Mesenchymal stem cell (in vitro differentiated cells and primary cell): Measurements from ENCODE around the gene MMP1.

Experiments used
- DNase-seq: peaks from one replicate; pipeline ENCODE4 v3.0.0-alpha.2; 2013
- H2AFZ ChIP-seq: one replicate; pipeline ENCODE4 v1.6.1; 2013; ENCODE audit warnings: low read depth, mild to moderate bottlenecking, control low read depth, inconsistent platforms, low read length, moderate library complexity
- H2AK5ac ChIP-seq: 2 replicates; pipeline ENCODE4 v1.6.1; 2013; ENCODE audit warnings: low read length, moderate library complexity, mild to moderate bottlenecking, inconsistent platforms; ENCODE audit not compliant: severe bottlenecking
- H2BK120ac ChIP-seq: one replicate; pipeline ENCODE4 v1.6.1; 2013; ENCODE audit warnings: low read depth, mild to moderate bottlenecking, inconsistent platforms, low read length, moderate library complexity
- H2BK12ac ChIP-seq, 2 experiments: one replicate each; pipeline ENCODE4 v1.6.1; 2013; ENCODE audit warnings: inconsistent platforms in 2 of 2, low read length in 2 of 2, mild to moderate bottlenecking in 2 of 2, moderate library complexity in 2 of 2, control low read depth in 1 of 2
- H2BK15ac ChIP-seq: one replicate; pipeline ENCODE4 v1.6.1; 2013; ENCODE audit warnings: mild to moderate bottlenecking, low read depth, inconsistent platforms; ENCODE audit not compliant: poor library complexity, severe bottlenecking
- H2BK5ac ChIP-seq: 2 replicates; pipeline ENCODE4 v1.6.1; 2013; ENCODE audit warnings: low read depth, mild to moderate bottlenecking, low read length, control low read depth, inconsistent platforms; ENCODE audit not compliant: poor library complexity, severe bottlenecking
- H3K14ac ChIP-seq, 2 experiments: one replicate each; pipeline ENCODE4 v1.6.1; 2013; ENCODE audit warnings: inconsistent platforms in 2 of 2, low read length in 2 of 2, control low read depth in 1 of 2, mild to moderate bottlenecking in 1 of 2, moderate library complexity in 1 of 2
- H3K18ac ChIP-seq, 2 experiments: one replicate each; pipeline ENCODE4 v1.6.1; 2013; ENCODE audit warnings: inconsistent platforms in 2 of 2, low read length in 2 of 2, control low read depth in 1 of 2, low read depth in 1 of 2, mild to moderate bottlenecking in 1 of 2
- H3K23ac ChIP-seq, 2 experiments: one replicate each; pipeline ENCODE4 v1.6.1; 2013; ENCODE audit warnings: inconsistent platforms in 2 of 2, low read length in 2 of 2, mild to moderate bottlenecking in 2 of 2, moderate library complexity in 2 of 2, control low read depth in 1 of 2
- H3K27ac ChIP-seq: 2 replicates; pipeline ENCODE4 v1.5.1; 2013; ENCODE audit warnings: mild to moderate bottlenecking, moderate library complexity, low read length, control low read depth, inconsistent platforms; ENCODE audit not compliant: poor library complexity, severe bottlenecking
- H3K27me3 ChIP-seq, 2 experiments: 2 replicates each; pipeline versions ENCODE4 v1.6.1 to v1.7.0; 2013; ENCODE audit warnings: low read length in 2 of 2, mild to moderate bottlenecking in 2 of 2, moderate library complexity in 2 of 2, control low read depth in 1 of 2, inconsistent platforms in 1 of 2; ENCODE audit not compliant: control insufficient read depth in 1 of 2, insufficient read depth in 1 of 2
- H3K36me3 ChIP-seq, 2 experiments: 2 replicates each; pipeline versions ENCODE4 v1.6.1 to v1.7.0; 2013; ENCODE audit warnings: low read length in 2 of 2, control low read depth in 1 of 2, inconsistent platforms in 1 of 2, low read depth in 1 of 2, mild to moderate bottlenecking in 1 of 2; ENCODE audit not compliant: insufficient read depth in 2 of 2, control insufficient read depth in 1 of 2
- H3K4ac ChIP-seq, 2 experiments: one replicate each; pipeline ENCODE4 v1.6.1; 2013; ENCODE audit warnings: inconsistent platforms in 2 of 2, low read length in 2 of 2, mild to moderate bottlenecking in 2 of 2, moderate library complexity in 2 of 2, control low read depth in 1 of 2, low read depth in 1 of 2
- H3K4me1 ChIP-seq: 2 replicates; pipeline ENCODE4 v1.6.1; 2013; ENCODE audit warnings: low read depth, low read length, control low read depth; ENCODE audit not compliant: control insufficient read depth, insufficient read depth
- H3K4me2 ChIP-seq: 2 replicates; pipeline ENCODE4 v1.6.1; 2013; ENCODE audit warnings: low read length, mild to moderate bottlenecking, inconsistent platforms; ENCODE audit not compliant: poor library complexity, severe bottlenecking
- H3K4me3 ChIP-seq, 2 experiments: 2 replicates each; pipeline versions ENCODE4 v1.5.1 to v1.7.0; 2013; ENCODE audit warnings: low read length in 2 of 2, mild to moderate bottlenecking in 2 of 2, control low read depth in 1 of 2, low read depth in 1 of 2; ENCODE audit not compliant: insufficient read depth in 1 of 2
- H3K79me1 ChIP-seq: replicated peaks from 2 replicates; pipeline ENCODE4 v1.6.1; 2013; ENCODE audit warnings: mild to moderate bottlenecking, control low read depth, low read length, inconsistent platforms; ENCODE audit not compliant: poor library complexity, severe bottlenecking
- H3K9ac ChIP-seq: 2 replicates; pipeline ENCODE4 v1.7.0; 2013; ENCODE audit warnings: mild to moderate bottlenecking, low read length, moderate library complexity
- H3K9me3 ChIP-seq: 2 replicates; pipeline ENCODE4 v1.7.0; 2013; ENCODE audit warnings: mild to moderate bottlenecking, low read length; ENCODE audit not compliant: control insufficient read depth
- H4K8ac ChIP-seq: one replicate; pipeline ENCODE4 v1.6.1; 2013; ENCODE audit warnings: inconsistent platforms, mild to moderate bottlenecking, low read length, moderate library complexity
- H4K91ac ChIP-seq: one replicate; pipeline ENCODE4 v1.6.1; 2013; ENCODE audit warnings: mild to moderate bottlenecking, low read length, inconsistent platforms
- WGBS: methylation state at CpG from one replicate; pipeline ENCODE4 v1.1.7; 2013; ENCODE audit warnings: mixed read lengths; 5-methylcytosine and 5-hydroxymethylcytosine counted together

Gene MMP1

GRCh38 chr11:102830001-102830727, 32.2 kb upstream of the MMP1 start:
- H3K27ac ChIP-seq, result no peak overlapping the region

GRCh38 chr11:102829316-102830000, 31.5 kb upstream of the MMP1 start:
- Histone ChIP-seq H3K9ac (no peak overlapping the region), H3K27ac (no peak overlapping the region), H3K18ac (no peak overlapping the region), H3K4me1 (no peaks in the 10 kb centered on the region), H2AFZ (no peak overlapping the region), H3K79me1 (no peaks in the 10 kb centered on the region), H2BK15ac (no peak overlapping the region), H3K36me3 (no peaks in the 10 kb centered on the region), H2BK12ac (no peak overlapping the region), H2AK5ac (no peak overlapping the region), H3K23ac (no peak overlapping the region), H4K91ac (no peak overlapping the region), H3K9me3 (no peaks in the 10 kb centered on the region), H3K4me2 (no peak overlapping the region), H4K8ac (no peak overlapping the region), H3K4me3 (no peak overlapping the region), H2BK120ac (no peak overlapping the region), H2BK5ac (no peak overlapping the region), H3K14ac (no peak overlapping the region), H3K4ac (no peak overlapping the region), H3K27me3 (no peaks in the 10 kb centered on the region)
- no peak for DNase-seq
- WGBS, result 95% methylated on average over 5 of the region's 6 CpGs

More at GRCh38 chr11:102830001-102830727, 32.2 kb upstream of the MMP1 start:
- no peaks in the 10 kb centered on the region for H3K79me1 ChIP-seq
- no peak overlapping the region for H2AK5ac ChIP-seq
- H3K14ac ChIP-seq, result no peak overlapping the region
- H4K8ac ChIP-seq, result peak overlapping the region; percentile 49
- no peak overlapping the region for H3K4me2 ChIP-seq
- no peaks in the 10 kb centered on the region for H3K27me3 ChIP-seq
- no peaks in the 10 kb centered on the region for H3K4me1 ChIP-seq
- H2BK12ac ChIP-seq, result no peak overlapping the region
- H3K9me3 ChIP-seq, result no peaks in the 10 kb centered on the region
- no peak overlapping the region for H2AFZ ChIP-seq
- no peak overlapping the region for H3K18ac ChIP-seq
- no peak overlapping the region for H2BK5ac ChIP-seq
- no peak overlapping the region for H3K4me3 ChIP-seq
- H2BK120ac ChIP-seq, result no peak overlapping the region
- H3K9ac ChIP-seq, result peak overlapping the region; percentile 10
- H2BK15ac ChIP-seq, result no peak overlapping the region
- DNase-seq, result no peak
- H3K4ac ChIP-seq, result no peak overlapping the region
- WGBS, result 83% methylated on average over 4 of the region's 5 CpGs
- no peak overlapping the region for H4K91ac ChIP-seq
- no peaks in the 10 kb centered on the region for H3K36me3 ChIP-seq
- no peak overlapping the region for H3K23ac ChIP-seq

- no peaks in the 10 kb centered on the region for H3K36me3 ChIP-seq
- H3K4me3 ChIP-seq, result no peak overlapping the region
- H3K4me1 ChIP-seq, result no peaks in the 10 kb centered on the region
- H3K18ac ChIP-seq, result no peak overlapping the region
- H2BK120ac ChIP-seq, result no peak overlapping the region
- H3K4me2 ChIP-seq, result no peak overlapping the region
- H2BK12ac ChIP-seq, result no peak overlapping the region
- H2AK5ac ChIP-seq, result no peak overlapping the region
- no peaks in the 10 kb centered on the region for H3K79me1 ChIP-seq
- no peak for DNase-seq
- no peak overlapping the region for H2BK5ac ChIP-seq
- no peak overlapping the region for H3K4ac ChIP-seq
- no peak overlapping the region for H2BK15ac ChIP-seq
- H4K8ac ChIP-seq, result no peak overlapping the region
- H4K91ac ChIP-seq, result no peak overlapping the region
- H3K23ac ChIP-seq, result no peak overlapping the region
- H3K9me3 ChIP-seq, result no peaks in the 10 kb centered on the region
- H2AFZ ChIP-seq, result no peak overlapping the region
- H3K27ac ChIP-seq, result no peak overlapping the region
- H3K9ac ChIP-seq, result no peak overlapping the region
- peaks cover 9 to 20% of the 10 kb centered on the region in 2 experiments for H3K27me3 ChIP-seq
- no CpG with 5 or more reads among the region's 1 CpG for WGBS
- H3K14ac ChIP-seq, result no peak overlapping the region
Observed at GRCh38 chr11:102824556-102824955, 26.6 kb upstream of the MMP1 start.

- WGBS, result 65% methylated on average over 6 of the region's 6 CpGs
Observed at GRCh38 chr11:102819491-102819890, 21.5 kb upstream of the MMP1 start.

More at GRCh38 chr11:102819491-102819890, 21.5 kb upstream of the MMP1 start:
- Histone ChIP-seq H3K27ac (no peak overlapping the region), H2BK15ac (no peak overlapping the region), H4K8ac (no peak overlapping the region), H3K4me3 (no peak overlapping the region), H3K18ac (no peak overlapping the region), H2AFZ (no peak overlapping the region), H3K4ac (no peak overlapping the region), H2BK120ac (no peak overlapping the region), H3K79me1 (no peaks in the 10 kb centered on the region), H3K9me3 (peaks cover 4% of the 10 kb centered on the region), H3K14ac (no peak overlapping the region), H3K23ac (no peak overlapping the region), H2AK5ac (no peak overlapping the region), H3K27me3 (peaks cover 12 to 20% of the 10 kb centered on the region in 2 experiments), H3K9ac (no peak overlapping the region), H4K91ac (no peak overlapping the region), H3K4me1 (no peaks in the 10 kb centered on the region), H2BK5ac (no peak overlapping the region), H2BK12ac (no peak overlapping the region), H3K36me3 (no peaks in the 10 kb centered on the region), H3K4me2 (no peak overlapping the region)
- DNase-seq, result no peak
